Measurements from ENCODE around the gene ARHGEF2. TPM values are rescaled to one million over a fixed set of nuclear protein-coding genes. Genes with fewer than 3 reads are reported as not detected.
A peak's percentile ranks its signal among the peaks of the same experiment; 100 is the strongest.

Gene ARHGEF2
- total RNA-seq, result 62.5 and 89.7 TPM in 2 replicates

DNA sequence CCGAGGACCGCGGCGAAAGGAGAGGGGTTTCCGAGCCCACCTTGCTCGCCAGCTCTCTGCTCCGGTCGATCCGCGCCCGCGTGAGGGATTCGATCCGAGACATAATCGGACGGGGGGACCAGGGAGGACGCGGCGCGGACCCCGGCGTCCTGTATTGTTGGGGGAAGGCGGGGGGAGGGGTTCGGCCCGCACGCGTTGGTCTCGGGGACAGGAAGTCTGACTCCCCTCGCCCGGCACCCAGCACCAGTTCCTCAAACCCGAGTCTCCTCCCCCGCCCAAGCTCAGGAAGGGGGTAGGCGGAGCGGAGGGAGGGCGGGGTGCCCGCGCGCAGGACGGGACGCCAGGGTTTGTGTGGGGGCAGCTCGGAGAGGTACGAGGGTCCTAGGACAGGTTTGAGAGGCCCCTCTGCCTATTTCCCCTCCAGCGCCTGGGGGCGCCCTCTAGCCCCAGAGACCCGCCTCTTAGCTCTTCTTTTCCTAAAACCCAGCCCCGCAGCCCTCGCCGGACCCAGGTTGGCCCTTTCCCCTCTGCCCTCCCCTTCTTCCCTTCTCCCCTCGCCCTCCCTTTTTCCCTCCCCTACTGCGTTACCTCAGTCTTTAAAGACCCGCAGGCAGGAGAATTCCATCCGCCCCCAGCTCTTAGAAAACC is at the start of gene ARHGEF2:
Gene ARHGEF2, minus strand, starts transcription at position 223 of the 648 bp plus-strand sequence. Its CDS starts 120 bp downstream, at position 103.
- TF ChIP-seq, protein P1, sequence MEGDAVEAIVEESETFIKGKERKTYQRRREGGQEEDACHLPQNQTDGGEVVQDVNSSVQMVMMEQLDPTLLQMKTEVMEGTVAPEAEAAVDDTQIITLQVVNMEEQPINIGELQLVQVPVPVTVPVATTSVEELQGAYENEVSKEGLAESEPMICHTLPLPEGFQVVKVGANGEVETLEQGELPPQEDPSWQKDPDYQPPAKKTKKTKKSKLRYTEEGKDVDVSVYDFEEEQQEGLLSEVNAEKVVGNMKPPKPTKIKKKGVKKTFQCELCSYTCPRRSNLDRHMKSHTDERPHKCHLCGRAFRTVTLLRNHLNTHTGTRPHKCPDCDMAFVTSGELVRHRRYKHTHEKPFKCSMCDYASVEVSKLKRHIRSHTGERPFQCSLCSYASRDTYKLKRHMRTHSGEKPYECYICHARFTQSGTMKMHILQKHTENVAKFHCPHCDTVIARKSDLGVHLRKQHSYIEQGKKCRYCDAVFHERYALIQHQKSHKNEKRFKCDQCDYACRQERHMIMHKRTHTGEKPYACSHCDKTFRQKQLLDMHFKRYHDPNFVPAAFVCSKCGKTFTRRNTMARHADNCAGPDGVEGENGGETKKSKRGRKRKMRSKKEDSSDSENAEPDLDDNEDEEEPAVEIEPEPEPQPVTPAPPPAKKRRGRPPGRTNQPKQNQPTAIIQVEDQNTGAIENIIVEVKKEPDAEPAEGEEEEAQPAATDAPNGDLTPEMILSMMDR (conservative IDR thresholded peaks at IDR 0.05; ENCODE audit: low read depth, low read length), result peak; percentile 38
- H3K4me3 ChIP-seq (ENCODE audit: low read depth, low read length), result peak within 1 kb of the TSS; percentile 97
- DNase-seq (ENCODE audit: low read depth), result no peak

DNA sequence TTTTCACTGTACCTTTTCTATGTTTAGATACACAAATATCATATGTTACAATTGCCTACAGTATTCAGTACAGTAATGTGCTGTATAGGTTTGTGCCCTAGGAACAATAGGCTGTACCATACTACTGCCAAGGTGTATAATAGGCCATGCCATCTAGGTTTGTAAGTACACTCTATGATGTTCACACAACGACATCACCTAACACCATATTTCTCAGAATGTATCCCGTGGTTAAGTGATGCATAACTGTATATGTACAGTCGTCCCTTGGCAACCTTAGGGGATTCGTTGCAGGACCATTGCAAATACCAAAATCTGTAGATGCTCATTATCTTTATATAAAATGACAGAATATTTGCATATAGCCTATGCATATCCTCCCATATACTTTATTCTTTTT is 48.2 kb upstream of the ARHGEF2 start:
- DNase-seq (ENCODE audit: low read depth), result no peak
- TF ChIP-seq, protein P1 (conservative IDR thresholded peaks at IDR 0.05; ENCODE audit: low read depth, low read length), result no peak
- no peak overlapping the region for H3K4me3 ChIP-seq (ENCODE audit: low read depth, low read length)

- TF ChIP-seq, protein P1 (conservative IDR thresholded peaks at IDR 0.05; ENCODE audit: low read depth, low read length), result peak; percentile 77
- H3K4me3 ChIP-seq (ENCODE audit: low read depth, low read length), result no peak overlapping the region
- DNase-seq (ENCODE audit: low read depth), result no peak
Measured at GRCh38 chr1:156025876-156026275, 47.5 kb upstream of the ARHGEF2 start.

DNA sequence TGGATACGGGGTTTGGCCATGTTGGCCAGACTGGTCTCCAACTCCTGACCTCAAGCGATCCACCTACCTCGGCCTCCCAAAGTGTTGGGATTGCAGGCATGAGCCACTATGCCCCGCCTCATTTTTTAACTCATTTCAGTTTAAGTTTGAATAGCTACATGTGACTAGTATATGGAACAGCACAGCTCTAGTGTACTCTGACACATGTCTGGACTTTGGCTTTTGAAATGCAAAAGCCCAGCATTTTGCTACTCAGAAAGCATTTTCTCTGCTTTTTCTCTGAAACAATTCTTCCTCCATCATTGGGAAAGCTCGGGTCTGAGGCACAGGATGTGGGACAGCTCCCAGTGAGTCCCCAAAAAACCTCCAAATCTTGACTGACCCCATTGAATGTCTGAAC is 46.5 kb upstream of the ARHGEF2 start:
- H3K4me3 ChIP-seq (ENCODE audit: low read depth, low read length), result no peak overlapping the region
- DNase-seq (ENCODE audit: low read depth), result no peak
- TF ChIP-seq, protein P1 (conservative IDR thresholded peaks at IDR 0.05; ENCODE audit: low read depth, low read length), result no peak

- TF ChIP-seq, protein P1 (conservative IDR thresholded peaks at IDR 0.05; ENCODE audit: low read depth, low read length), result no peak
- no peak for DNase-seq (ENCODE audit: low read depth)
- H3K4me3 ChIP-seq (ENCODE audit: low read depth, low read length), result no peak overlapping the region
Measured at GRCh38 chr1:156021954-156022353, 43.6 kb upstream of the ARHGEF2 start.

DNA sequence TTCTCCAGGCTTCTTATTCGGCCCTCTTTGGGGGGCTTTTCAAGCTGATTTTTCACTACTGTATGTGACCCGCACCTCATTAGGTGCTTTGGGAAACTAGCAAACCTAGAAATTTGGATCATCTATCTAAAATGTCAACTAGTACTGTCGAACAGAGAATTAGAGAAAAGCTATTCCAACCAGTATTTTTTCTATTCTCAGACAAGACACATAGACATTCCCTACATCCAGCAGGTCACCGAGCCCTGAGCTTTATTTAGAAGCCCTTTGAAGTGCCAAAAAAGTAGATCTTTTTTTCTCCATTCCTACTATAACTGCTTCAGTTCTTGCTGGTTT is 42.7 kb upstream of the ARHGEF2 start:
- TF ChIP-seq, protein P1 (conservative IDR thresholded peaks at IDR 0.05; ENCODE audit: low read depth, low read length), result no peak
- DNase-seq (ENCODE audit: low read depth), result no peak
- H3K4me3 ChIP-seq (ENCODE audit: low read depth, low read length), result peak overlapping the region; percentile 86
